BLaER1 treated with 17β-estradiol and CSF1 and Interleukin-3, amounts not matched to agents 10 nM and 100 nM (cell line): ENCODE measurements around the gene SCEL.
A peak's percentile ranks its signal among the peaks of the same experiment; 100 is the strongest.

Source experiments
- H3K27ac ChIP-seq, 11 experiments: shearing (Covaris generic); formaldehyde crosslinking; 2 replicates each; pipeline ENCODE4 v1.8.1; 2022
- H3K27me3 ChIP-seq, 11 experiments: shearing (Covaris generic); formaldehyde crosslinking; 2 replicates each; pipeline ENCODE4 v1.8.1; 2022
- H3K36me3 ChIP-seq, 11 experiments: shearing (Covaris generic); formaldehyde crosslinking; 2 replicates each; pipeline ENCODE4 v1.8.1; 2022
- H3K4me1 ChIP-seq, 10 experiments: shearing (Covaris generic); formaldehyde crosslinking; 2 replicates each; pipeline ENCODE4 v1.8.1; 2022
- H3K4me2 ChIP-seq, 11 experiments: shearing (Covaris generic); formaldehyde crosslinking; 2 replicates each; pipeline ENCODE4 v1.8.1; 2022
- H3K4me3 ChIP-seq, 10 experiments: shearing (Covaris generic); formaldehyde crosslinking; 2 replicates each; pipeline ENCODE4 v1.8.1; 2022
- H3K9ac ChIP-seq, 11 experiments: shearing (Covaris generic); formaldehyde crosslinking; 2 replicates each; pipeline ENCODE4 v1.8.1; 2022
- H3K9me3 ChIP-seq, 11 experiments: shearing (Covaris generic); formaldehyde crosslinking; replicated peaks in 1 of 11; 2 replicates each; pipeline ENCODE4 v1.8.1; 2022
- H4K20me1 ChIP-seq, 11 experiments: shearing (Covaris generic); formaldehyde crosslinking; 2 replicates each; pipeline ENCODE4 v1.8.1; 2022
- Cebpa-rat ChIP-seq, 11 experiments: shearing (Covaris generic); IDR thresholded peaks; 2 replicates each; pipeline ENCODE4 v1.8.1; 2022

SCEL gene

DNA sequence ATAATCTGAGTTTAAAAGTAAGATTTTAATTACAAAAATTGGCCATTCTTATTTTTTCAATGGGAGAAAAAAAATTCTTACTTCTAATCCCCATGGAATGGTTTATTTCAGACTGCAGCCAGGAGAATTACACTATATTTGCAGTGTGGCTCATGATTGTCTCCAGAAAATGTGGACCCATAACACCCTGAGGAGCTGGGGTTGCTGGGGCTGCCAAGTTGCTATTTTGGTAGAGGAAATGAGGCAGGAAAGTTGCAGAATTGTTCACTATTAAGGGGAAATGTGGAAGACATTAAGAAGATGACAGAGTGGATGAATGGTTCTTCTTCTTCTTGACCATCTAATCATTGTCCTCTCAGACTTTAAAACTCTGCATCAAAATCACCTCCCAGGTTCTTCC lies 4.6 kb upstream of the SCEL start:
- Histone ChIP-seq H3K4me3 (no peak overlapping the region), H3K9ac (no peak overlapping the region), H3K36me3 (no peaks in the 10 kb centered on the region), H3K9me3 (no peaks in the 10 kb centered on the region), H4K20me1 (no peaks in the 10 kb centered on the region), H3K27ac (no peak overlapping the region), H3K4me2 (peak overlapping the region in 4 of 11 experiments; percentile 3 to 40 (median 18); a peak in 4 of 22 replicates), H3K4me1 (peaks cover 0 to 16% (median 7%) of the 10 kb centered on the region in 10 experiments; a peak in 11 of 20 replicates), H3K27me3 (no peaks in the 10 kb centered on the region)
- TF ChIP-seq Cebpa-rat (IDR thresholded peaks at IDR 0.05) = no peak

DNA sequence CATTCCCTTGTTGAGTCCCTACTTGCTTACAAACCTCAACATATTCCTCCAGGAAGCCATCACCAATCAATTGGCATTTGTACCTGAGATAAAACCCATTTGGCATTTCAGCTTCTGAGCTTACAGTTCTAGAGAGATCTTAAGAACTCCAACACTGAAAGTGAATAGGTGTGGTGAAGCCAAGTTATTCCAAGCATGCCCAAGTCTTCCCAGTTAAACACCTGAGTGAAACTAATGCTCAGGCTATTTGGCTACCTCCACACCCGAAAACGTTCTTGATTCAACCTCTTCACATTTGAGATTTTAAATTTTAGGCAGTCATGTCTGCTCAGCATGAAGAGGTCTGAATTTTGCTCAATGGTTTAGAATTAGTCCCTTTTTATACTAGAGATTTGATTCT lies 2.5 kb upstream of the SCEL start:
- Histone ChIP-seq H3K9me3 (no peaks in the 10 kb centered on the region), H3K4me1 (peaks cover 0 to 16% (median 7%) of the 10 kb centered on the region in 10 experiments; a peak in 11 of 20 replicates), H3K9ac (no peak overlapping the region), H3K36me3 (no peaks in the 10 kb centered on the region), H3K27ac (no peak overlapping the region), H3K4me3 (no peak overlapping the region), H4K20me1 (no peaks in the 10 kb centered on the region), H3K27me3 (no peaks in the 10 kb centered on the region), H3K4me2 (no peak overlapping the region)
- TF ChIP-seq Cebpa-rat (IDR thresholded peaks at IDR 0.05) = no peak

DNA sequence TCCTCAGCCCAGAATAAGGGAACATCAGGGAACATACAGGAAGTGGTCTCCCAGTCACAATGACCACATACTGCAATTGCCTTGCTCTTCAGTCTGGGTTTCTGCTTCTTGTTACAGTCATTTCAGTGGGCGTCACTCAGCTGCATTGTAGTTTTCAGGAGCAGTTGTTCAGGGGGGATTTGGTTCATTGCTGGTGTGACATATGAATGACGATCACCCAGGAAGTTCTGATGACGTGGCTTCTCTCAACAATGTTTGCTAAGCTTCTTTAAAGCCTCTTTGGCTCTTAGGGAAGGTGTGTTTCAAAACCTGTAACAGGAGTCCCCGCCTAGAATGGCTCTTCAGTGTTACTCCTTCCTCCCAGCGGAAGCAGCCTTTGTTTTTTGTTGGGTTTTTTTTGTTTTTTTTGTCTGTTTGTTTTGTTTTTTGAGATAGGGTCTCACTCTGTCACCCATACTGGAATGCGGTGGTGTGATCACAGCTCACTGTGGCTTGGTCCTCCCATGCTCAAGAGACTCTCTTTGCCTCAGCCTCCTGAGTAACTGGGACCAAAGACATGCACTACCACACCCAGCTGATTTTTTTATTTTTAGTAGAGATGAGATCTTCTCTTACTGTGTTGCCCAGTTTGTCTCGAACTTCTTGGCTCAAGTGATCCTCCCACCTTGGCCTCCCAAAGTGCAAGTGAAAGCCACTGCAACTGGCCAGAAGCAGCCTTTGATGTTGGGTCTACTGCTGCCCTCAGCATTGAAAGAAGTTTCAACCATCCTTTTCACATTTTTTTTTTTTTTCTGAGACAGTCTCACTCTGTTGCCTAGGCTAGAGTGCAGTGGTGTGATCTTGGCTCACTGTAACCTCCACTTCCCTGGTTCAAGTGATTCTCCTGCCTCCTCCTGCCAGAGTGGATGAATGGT lies 1.4 kb upstream of the SCEL start:
- Histone ChIP-seq H3K9ac (no peak overlapping the region), H3K27me3 (no peaks in the 10 kb centered on the region)
- no peak for TF ChIP-seq Cebpa-rat (IDR thresholded peaks at IDR 0.05)

DNA sequence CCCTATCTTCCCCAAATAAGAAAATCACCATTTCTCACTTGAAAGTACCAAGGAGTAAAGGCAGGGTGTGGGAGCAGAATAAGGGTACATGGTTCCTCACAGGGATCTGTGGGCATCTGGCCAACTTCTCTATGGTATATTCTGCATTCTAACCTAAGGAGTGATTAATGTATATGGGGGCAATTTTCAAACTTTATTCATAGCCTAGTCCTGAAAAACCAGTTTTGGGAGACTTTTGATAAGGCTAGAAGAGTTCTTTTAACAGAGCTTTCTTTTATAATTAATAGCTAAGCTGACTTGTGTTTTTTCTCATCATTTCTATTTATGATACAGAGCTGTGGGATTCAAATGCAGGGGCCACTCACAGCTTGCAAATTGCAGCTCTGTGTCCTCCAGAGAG lies 852 bp downstream of the SCEL start:
- Histone ChIP-seq H3K27ac (no peak overlapping the region), H3K27me3 (no peaks in the 10 kb centered on the region)
- no peak for TF ChIP-seq Cebpa-rat (IDR thresholded peaks at IDR 0.05)

More for the DNA sequence above, 1.4 kb upstream of the SCEL start:
- peaks cover 0 to 16% (median 7%) of the 10 kb centered on the region in 10 experiments; a peak in 11 of 20 replicates for H3K4me1 ChIP-seq
- H3K4me3 ChIP-seq = no peak overlapping the region
- no peaks in the 10 kb centered on the region for H3K9me3 ChIP-seq
- peak overlapping the region in 7 of 11 experiments; percentile 3 to 68 (median 30); a peak in 11 of 22 replicates for H3K4me2 ChIP-seq
- no peaks in the 10 kb centered on the region for H3K36me3 ChIP-seq
- H4K20me1 ChIP-seq = no peaks in the 10 kb centered on the region
- H3K27ac ChIP-seq = no peak overlapping the region

DNA sequence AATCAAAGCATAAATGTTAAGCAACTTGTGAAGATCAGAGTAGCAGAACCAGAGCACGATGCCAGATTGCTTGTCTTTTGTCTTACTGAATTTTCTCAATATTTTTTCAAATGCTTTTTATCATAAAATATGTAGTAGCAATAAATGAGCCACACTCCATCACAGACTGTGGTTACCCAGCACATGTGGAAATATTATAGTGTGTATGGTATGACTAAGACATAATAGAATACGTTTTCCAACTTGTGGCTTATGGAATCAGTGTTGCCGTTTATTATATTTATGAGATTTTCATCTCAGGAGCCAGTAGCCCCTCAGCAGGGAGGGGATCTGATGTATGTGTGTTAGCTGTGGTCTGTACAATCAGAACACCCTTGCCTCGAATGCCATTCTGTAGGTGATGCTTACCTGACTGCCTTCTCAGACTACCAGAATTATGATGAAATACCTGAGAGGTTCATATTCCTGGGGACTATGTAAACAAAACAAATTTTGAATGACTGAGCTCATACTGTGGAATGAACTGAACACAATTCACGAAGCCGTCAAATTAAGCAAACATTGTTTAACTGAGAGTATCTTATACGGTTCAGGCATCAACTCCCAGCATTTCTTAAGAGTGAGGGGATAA lies 1.9 kb downstream of the SCEL start:
- Histone ChIP-seq H3K27ac (no peak overlapping the region), H3K9ac (no peak overlapping the region), H3K4me3 (no peak overlapping the region), H3K9me3 (no peaks in the 10 kb centered on the region), H4K20me1 (no peaks in the 10 kb centered on the region), H3K27me3 (no peaks in the 10 kb centered on the region), H3K4me1 (peaks cover 0 to 10% (median 5%) of the 10 kb centered on the region in 10 experiments; a peak in 11 of 20 replicates), H3K36me3 (no peaks in the 10 kb centered on the region), H3K4me2 (no peak overlapping the region)
- no peak for TF ChIP-seq Cebpa-rat (IDR thresholded peaks at IDR 0.05)

More for the DNA sequence above, 852 bp downstream of the SCEL start:
- Histone ChIP-seq H3K4me3 (no peak overlapping the region), H3K4me1 (peaks cover 0 to 10% (median 5%) of the 10 kb centered on the region in 10 experiments; a peak in 11 of 20 replicates), H4K20me1 (no peaks in the 10 kb centered on the region), H3K36me3 (no peaks in the 10 kb centered on the region), H3K4me2 (no peak overlapping the region), H3K9me3 (no peaks in the 10 kb centered on the region), H3K9ac (no peak overlapping the region)

DNA sequence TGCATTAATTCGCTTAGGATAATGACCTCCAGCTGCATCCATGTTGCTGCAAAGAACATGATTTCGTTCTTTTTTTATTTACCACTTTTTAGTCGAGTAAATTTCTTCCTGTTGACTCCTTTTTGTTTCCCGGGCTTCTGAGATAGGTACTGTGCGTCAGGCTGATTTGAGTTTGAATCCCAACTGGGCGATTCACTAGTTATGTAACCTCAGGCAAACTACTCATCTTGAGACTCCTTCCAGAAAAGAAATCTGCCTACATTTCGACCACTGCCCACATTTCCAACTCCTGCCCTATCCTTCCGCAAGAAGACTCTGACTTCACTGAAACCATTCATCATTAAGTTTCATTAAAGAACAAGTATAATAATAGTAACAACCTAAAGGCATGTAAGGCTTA lies 8.2 kb downstream of the SCEL start:
- peaks cover 6 to 15% (median 9%) of the 10 kb centered on the region in 10 experiments; a peak in 15 of 20 replicates for H3K4me1 ChIP-seq
- H3K9ac ChIP-seq = no peak overlapping the region
- TF ChIP-seq Cebpa-rat (IDR thresholded peaks at IDR 0.05) = no peak
- H3K4me2 ChIP-seq = peak overlapping the region in 1 of 11 experiments; percentile 67; a peak in 1 of 22 replicates
- H3K27me3 ChIP-seq = no peaks in the 10 kb centered on the region
- H3K27ac ChIP-seq = no peak overlapping the region
- no peaks in the 10 kb centered on the region for H4K20me1 ChIP-seq
- no peak overlapping the region for H3K4me3 ChIP-seq
- H3K9me3 ChIP-seq = no peaks in the 10 kb centered on the region
- no peaks in the 10 kb centered on the region for H3K36me3 ChIP-seq

- H3K36me3 ChIP-seq = no peaks in the 10 kb centered on the region
- no peaks in the 10 kb centered on the region for H4K20me1 ChIP-seq
- H3K4me3 ChIP-seq = no peak overlapping the region
- no peak overlapping the region for H3K9ac ChIP-seq
- H3K4me2 ChIP-seq = peak overlapping the region in 10 of 11 experiments; percentile 13 to 71 (median 56); a peak in 15 of 22 replicates
- H3K27me3 ChIP-seq = no peaks in the 10 kb centered on the region
- H3K9me3 ChIP-seq = no peaks in the 10 kb centered on the region
- H3K27ac ChIP-seq = no peak overlapping the region
- peaks cover 6 to 15% (median 9%) of the 10 kb centered on the region in 10 experiments; a peak in 15 of 20 replicates for H3K4me1 ChIP-seq
- TF ChIP-seq Cebpa-rat (IDR thresholded peaks at IDR 0.05) = no peak
Observed at GRCh38 chr13:77544355-77544754, 8.8 kb downstream of the SCEL start.

DNA sequence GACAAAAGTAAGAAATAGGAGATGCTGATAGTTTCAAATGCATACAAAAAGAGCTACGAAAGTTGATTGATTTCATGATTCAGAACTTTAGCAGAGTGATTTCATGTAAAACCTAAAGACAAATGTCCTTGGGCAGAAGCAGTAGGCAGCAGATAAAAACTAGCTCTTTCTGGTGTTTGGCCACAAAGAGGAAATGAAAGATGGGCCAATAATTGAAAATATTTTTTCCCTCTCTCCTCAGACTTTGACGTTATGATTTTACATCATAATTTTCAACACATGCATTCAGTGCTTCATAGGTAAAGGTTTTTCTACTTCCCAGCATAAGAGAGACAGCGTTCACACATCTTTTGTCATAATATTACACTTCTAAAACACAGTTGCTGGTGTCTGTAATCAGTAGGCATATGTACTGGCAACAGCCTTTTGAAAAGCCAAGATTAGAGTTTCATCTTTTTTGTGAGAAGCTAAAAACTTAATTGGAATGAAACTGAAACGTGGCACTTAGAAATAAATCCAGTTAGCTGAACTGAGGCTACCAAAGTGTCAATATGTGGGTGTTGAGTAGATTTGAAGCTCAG lies 9.3 kb downstream of the SCEL start:
- H3K4me1 ChIP-seq = peaks cover 6 to 15% (median 9%) of the 10 kb centered on the region in 10 experiments; a peak in 15 of 20 replicates
- no peak for TF ChIP-seq Cebpa-rat (IDR thresholded peaks at IDR 0.05)
- no peaks in the 10 kb centered on the region for H3K27me3 ChIP-seq
- no peak overlapping the region; a peak in 1 of 22 replicates for H3K27ac ChIP-seq
- no peak overlapping the region for H3K4me3 ChIP-seq
- no peak overlapping the region for H3K9ac ChIP-seq
- H3K9me3 ChIP-seq = no peaks in the 10 kb centered on the region
- peak overlapping the region in 10 of 11 experiments; percentile 13 to 71 (median 56); a peak in 15 of 22 replicates for H3K4me2 ChIP-seq
- H4K20me1 ChIP-seq = no peaks in the 10 kb centered on the region
- no peaks in the 10 kb centered on the region for H3K36me3 ChIP-seq
